Astrocyte (in vitro differentiated cells and primary cell): ENCODE results near the gene HOOK1. TPM values are rescaled to one million over a fixed set of nuclear protein-coding genes. Genes with fewer than 3 reads are reported as not detected.
"Not testable (repeated sequence)": the region's sequence is repeated elsewhere in the genome, so short reads cannot be mapped to it uniquely, and the experiment has no call there.

Source experiments
- DNase-seq: peaks from one replicate; pipeline ENCODE4 v3.0.0-alpha.2; 2010; ENCODE audit warnings: low read depth
- FAIRE-seq: peaks from 2 replicates; lab custom pipeline; 2011; peaks lifted over from hg19 to GRCh38; lab: Jason Lieb, UNC
- H2AFZ ChIP-seq: 2 replicates; pipeline ENCODE4 v1.6.0; 2012; ENCODE audit warnings: low read depth, low read length, inconsistent platforms
- H3K27ac ChIP-seq: 2 replicates; pipeline ENCODE4 v1.5.1; 2011; ENCODE audit warnings: low read depth, low read length, inconsistent platforms
- H3K27me3 ChIP-seq: 2 replicates; pipeline ENCODE4 v1.6.0; 2011; ENCODE audit warnings: low read length, inconsistent platforms; ENCODE audit not compliant: insufficient read depth
- H3K36me3 ChIP-seq: 2 replicates; pipeline ENCODE4 v1.5.1; 2011; ENCODE audit warnings: low read length, inconsistent platforms; ENCODE audit not compliant: insufficient read depth
- H3K4me1 ChIP-seq: 2 replicates; pipeline ENCODE4 v1.5.1; 2011; ENCODE audit warnings: low read length, inconsistent platforms; ENCODE audit not compliant: insufficient read depth
- H3K4me2 ChIP-seq: 2 replicates; pipeline ENCODE4 v1.6.0; 2012; ENCODE audit warnings: low read length, inconsistent platforms
- H3K4me3 ChIP-seq: 2 replicates; pipeline ENCODE4 v1.5.1; 2011; ENCODE audit warnings: low read depth, mild to moderate bottlenecking, low read length, inconsistent platforms; ENCODE audit not compliant: insufficient read depth
- H3K79me2 ChIP-seq: 2 replicates; pipeline ENCODE4 v1.6.0; 2012; ENCODE audit warnings: mild to moderate bottlenecking, low read length, inconsistent platforms; ENCODE audit not compliant: insufficient read depth
- H3K9ac ChIP-seq: 2 replicates; pipeline ENCODE4 v1.6.0; 2012; ENCODE audit warnings: mild to moderate bottlenecking, low read length, inconsistent platforms
- H3K9me3 ChIP-seq: 2 replicates; pipeline ENCODE4 v1.5.1; 2012; ENCODE audit warnings: low read depth, mild to moderate bottlenecking, low read length, inconsistent platforms; ENCODE audit not compliant: insufficient read depth
- H4K20me1 ChIP-seq: 2 replicates; pipeline ENCODE4 v1.6.0; 2012; ENCODE audit warnings: low read length, inconsistent platforms; ENCODE audit not compliant: insufficient read depth
- H3K27ac Mint-ChIP-seq: one replicate; pipeline ENCODE4 v1.8.0; 2021; ENCODE audit warnings: mild to moderate bottlenecking, mixed read lengths; ENCODE audit not compliant: unreplicated experiment
- H3K27me3 Mint-ChIP-seq: one replicate; pipeline ENCODE4 v1.8.0; 2021; ENCODE audit warnings: low read depth, mixed read lengths; ENCODE audit not compliant: unreplicated experiment
- H3K36me3 Mint-ChIP-seq: one replicate; pipeline ENCODE4 v1.8.0; 2021; ENCODE audit warnings: low read depth, mixed read lengths; ENCODE audit not compliant: unreplicated experiment
- H3K4me1 Mint-ChIP-seq: one replicate; pipeline ENCODE4 v1.8.0; 2021; ENCODE audit warnings: low read depth, mixed read lengths; ENCODE audit not compliant: unreplicated experiment
- H3K4me3 Mint-ChIP-seq: one replicate; pipeline ENCODE4 v1.8.0; 2021; ENCODE audit warnings: mild to moderate bottlenecking, moderate library complexity, mixed read lengths; ENCODE audit not compliant: unreplicated experiment
- H3K9me3 Mint-ChIP-seq: one replicate; pipeline ENCODE4 v1.8.0; 2021; ENCODE audit warnings: mild to moderate bottlenecking, mixed read lengths; ENCODE audit not compliant: unreplicated experiment
- CTCF ChIP-seq: IDR thresholded peaks from 2 replicates; pipeline ENCODE4 v1.5.1; 2011; ENCODE audit warnings: low read depth, mild to moderate bottlenecking, inconsistent platforms, low read length, moderate library complexity; ENCODE audit not compliant: insufficient read depth
- EZH2 ChIP-seq: IDR thresholded peaks from 2 replicates; pipeline ENCODE4 v1.6.1; 2012; ENCODE audit warnings: mild to moderate bottlenecking, low read length, inconsistent platforms; ENCODE audit not compliant: insufficient read depth
- total RNA-seq: library from RNA; stranded (reverse); gene quantifications from 2 replicates; pipeline ENCODE4 v1.2.1, GENCODE V29; 2021

The HOOK1 gene
- total RNA-seq, 1 donor from 2014 or later, result 1.8 TPM

GRCh38 chr1:59833022-59833421 lies 18.3 kb downstream of the HOOK1 start:
- no peak for TF ChIP-seq CTCF
- TF ChIP-seq EZH2, result no peak
- Histone ChIP-seq H3K27me3 (no peaks in the 10 kb centered on the region), H3K9ac (no peak overlapping the region), H3K4me3 (no peak overlapping the region), H2AFZ (no peak overlapping the region), H3K4me2 (no peak overlapping the region), H3K4me1 (no peaks in the 10 kb centered on the region), H3K27ac (no peak overlapping the region), H4K20me1 (no peaks in the 10 kb centered on the region), H3K79me2 (no peaks in the 10 kb centered on the region), H3K36me3 (no peaks in the 10 kb centered on the region), H3K9me3 (no peaks in the 10 kb centered on the region)
- H3K9me3 Mint-ChIP-seq, result peaks cover 2% of the 10 kb centered on the region
- no peak overlapping the region for H3K27ac Mint-ChIP-seq
- no peak overlapping the region for H3K4me3 Mint-ChIP-seq
- H3K36me3 Mint-ChIP-seq, result no peaks in the 10 kb centered on the region
- FAIRE-seq, result no peak
- no peak for DNase-seq
- H3K27me3 Mint-ChIP-seq, result no peaks in the 10 kb centered on the region
- no peaks in the 10 kb centered on the region for H3K4me1 Mint-ChIP-seq

- no peaks in the 10 kb centered on the region for H3K27me3 Mint-ChIP-seq
- no peaks in the 10 kb centered on the region for H3K36me3 ChIP-seq
- no peaks in the 10 kb centered on the region for H3K36me3 Mint-ChIP-seq
- H4K20me1 ChIP-seq, result no peaks in the 10 kb centered on the region
- no peak overlapping the region for H2AFZ ChIP-seq
- FAIRE-seq (no peak), DNase-seq (no peak)
- no peak overlapping the region for H3K4me3 ChIP-seq
- H3K9me3 Mint-ChIP-seq, result peaks cover 2% of the 10 kb centered on the region
- no peaks in the 10 kb centered on the region for H3K27me3 ChIP-seq
- H3K9ac ChIP-seq, result no peak overlapping the region
- TF ChIP-seq CTCF, result no peak
- no peak for TF ChIP-seq EZH2
- H3K4me1 ChIP-seq, result no peaks in the 10 kb centered on the region
- no peaks in the 10 kb centered on the region for H3K9me3 ChIP-seq
- H3K27ac ChIP-seq, result no peak overlapping the region
- H3K4me3 Mint-ChIP-seq, result no peak overlapping the region
- H3K4me1 Mint-ChIP-seq, result no peaks in the 10 kb centered on the region
- H3K79me2 ChIP-seq, result no peaks in the 10 kb centered on the region
- no peak overlapping the region for H3K27ac Mint-ChIP-seq
- H3K4me2 ChIP-seq, result no peak overlapping the region
Observed at GRCh38 chr1:59833991-59834390, 19.2 kb downstream of the HOOK1 start.

GRCh38 chr1:59837857-59838256 lies 23.1 kb downstream of the HOOK1 start:
- not testable (repeated sequence) for H3K4me2 ChIP-seq, H3K9me3 Mint-ChIP-seq, H3K27ac Mint-ChIP-seq, H3K36me3 Mint-ChIP-seq, H3K4me1 ChIP-seq, H3K79me2 ChIP-seq, FAIRE-seq, H3K9me3 ChIP-seq, H3K4me3 Mint-ChIP-seq, H3K9ac ChIP-seq, H3K27me3 ChIP-seq, H3K4me1 Mint-ChIP-seq, DNase-seq, H2AFZ ChIP-seq, H3K4me3 ChIP-seq, H3K36me3 ChIP-seq, H3K27me3 Mint-ChIP-seq, H3K27ac ChIP-seq, H4K20me1 ChIP-seq
